Immature natural killer cell (primary cell): ENCODE results near the gene AHNAK. TPM values are rescaled to one million over a fixed set of nuclear protein-coding genes. Genes with fewer than 3 reads are reported as not detected.
A peak's percentile ranks its signal among the peaks of the same experiment; 100 is the strongest.

ENCODE experiments used
- DNase-seq, 3 donors: peaks; one replicate each; pipeline ENCODE4 v3.0.0; 2022; ENCODE audit warnings: mixed read lengths in 1 of 3
- H3K27ac Mint-ChIP-seq, 6 donors: one replicate each; pipeline ENCODE4 v1.8.0; 2020; ENCODE audit warnings: mixed read lengths in 6 of 6, mild to moderate bottlenecking in 5 of 6, inconsistent platforms in 4 of 6, moderate library complexity in 3 of 6
- H3K27me3 Mint-ChIP-seq, 3 donors: one replicate each; pipeline ENCODE4 v1.8.0; 2020 to 2021; ENCODE audit warnings: low read depth in 3 of 3, mild to moderate bottlenecking in 3 of 3, mixed read lengths in 3 of 3, moderate library complexity in 3 of 3, inconsistent platforms in 1 of 3
- H3K36me3 Mint-ChIP-seq, 3 donors: one replicate each; pipeline ENCODE4 v1.8.0; 2020; ENCODE audit warnings: mixed read lengths in 3 of 3, inconsistent platforms in 2 of 3, mild to moderate bottlenecking in 2 of 3
- H3K4me1 Mint-ChIP-seq, 2 donors: one replicate each; pipeline ENCODE4 v1.8.0; 2020; ENCODE audit warnings: inconsistent platforms in 2 of 2, mild to moderate bottlenecking in 2 of 2, mixed read lengths in 2 of 2, moderate library complexity in 1 of 2
- H3K4me3 Mint-ChIP-seq, 5 donors: one replicate each; pipeline ENCODE4 v1.8.0; 2020; ENCODE audit warnings: mild to moderate bottlenecking in 5 of 5, mixed read lengths in 5 of 5, inconsistent platforms in 3 of 5, moderate library complexity in 3 of 5
- H3K9me3 Mint-ChIP-seq, 6 donors: one replicate each; pipeline ENCODE4 v1.8.0; 2020; ENCODE audit warnings: mild to moderate bottlenecking in 6 of 6, mixed read lengths in 6 of 6, inconsistent platforms in 4 of 6, moderate library complexity in 3 of 6
- polyA plus RNA-seq, 3 donors: library from polyadenylated mRNA; unstranded; fragments of 300-500 nt; fragmentation: Illumina TruSeq; gene quantifications; one replicate each; pipeline ENCODE4 v1.2.3, GENCODE V29; 2021

AHNAK gene
- polyA plus RNA-seq, 3 donors from 2014 or later = 45.0 to 217 (median 57.2) TPM

DNA sequence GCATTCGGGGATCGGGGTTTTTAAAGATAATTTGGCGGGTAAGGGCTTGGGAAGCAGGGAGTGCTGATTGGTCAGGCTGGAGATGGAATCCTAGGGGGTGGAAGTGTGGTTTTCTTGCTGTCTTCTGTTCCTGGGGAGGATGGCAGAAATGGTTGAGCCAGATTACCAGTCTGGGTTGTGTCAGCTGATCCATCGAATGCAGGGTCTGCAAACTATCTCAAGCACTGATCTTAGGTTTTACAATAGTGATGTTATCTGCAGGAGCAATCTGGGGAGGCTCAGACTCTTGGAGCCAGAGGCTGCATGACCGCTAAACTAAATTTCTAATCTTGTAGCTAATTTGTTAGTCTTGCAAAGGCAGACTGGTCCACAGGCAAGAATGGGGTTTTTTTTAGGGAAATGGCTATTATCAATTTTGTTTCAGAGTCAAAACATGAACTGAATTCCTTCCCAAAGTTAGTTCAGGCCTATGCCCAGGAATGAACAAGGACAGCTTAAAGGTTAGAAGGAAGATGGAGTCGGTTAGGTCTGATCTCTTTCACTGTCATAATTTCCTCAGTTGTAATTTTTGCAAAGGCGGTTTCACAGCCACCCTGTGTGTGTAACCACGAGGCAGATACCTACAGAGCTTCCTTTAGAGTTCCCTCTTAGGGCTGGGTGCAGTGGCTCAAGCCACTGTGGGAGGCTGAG lies 117.6 kb downstream of the AHNAK start:
- no peak for DNase-seq
- Mint-ChIP-seq H3K4me1 (peaks cover 56 to 82% of the 10 kb centered on the region in 2 donors), H3K36me3 (no peaks in the 10 kb centered on the region), H3K9me3 (no peaks in the 10 kb centered on the region), H3K27me3 (peaks cover 5 to 8% (median 5%) of the 10 kb centered on the region in 3 donors), H3K4me3 (peak overlapping the region in 3 of 5 donors; percentile 5 to 20 (median 19)), H3K27ac (peak overlapping the region in 4 of 6 donors; percentile 52 to 75 (median 68))

DNA sequence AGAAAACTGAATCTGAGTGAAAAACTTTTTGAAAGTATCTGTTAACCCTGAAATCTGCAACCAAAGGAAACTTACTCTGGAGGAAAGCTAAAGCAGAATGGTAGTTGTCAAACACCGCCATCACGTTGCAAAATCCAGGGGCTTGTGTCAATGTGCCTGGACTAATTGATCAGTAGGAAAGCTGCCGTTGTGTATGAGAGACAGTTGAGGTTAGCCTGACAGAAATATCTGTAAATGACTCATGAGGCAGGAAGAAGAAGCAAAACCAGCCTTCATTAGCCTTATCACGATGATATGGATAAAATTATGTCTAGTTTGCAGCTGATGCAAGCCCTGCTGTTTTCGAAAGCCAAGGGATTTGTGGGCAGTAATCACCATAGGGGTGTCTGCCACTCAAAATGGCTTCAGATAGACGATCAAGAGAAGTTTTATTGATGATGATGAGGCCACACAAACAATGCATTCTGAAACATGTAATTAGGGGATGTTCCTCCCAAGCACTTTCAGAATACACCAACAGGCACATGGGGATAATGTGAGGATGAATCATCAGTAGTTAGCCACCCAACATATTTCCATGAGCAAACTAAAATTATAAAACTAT lies 118.9 kb downstream of the AHNAK start:
- Mint-ChIP-seq H3K9me3 (no peaks in the 10 kb centered on the region), H3K4me3 (peak overlapping the region; percentile 13 to 60 (median 42)), H3K36me3 (no peaks in the 10 kb centered on the region), H3K4me1 (peaks cover 50 to 72% of the 10 kb centered on the region in 2 donors), H3K27ac (peak overlapping the region in 5 of 6 donors; percentile 68 to 94 (median 77)), H3K27me3 (peaks cover 5 to 10% (median 5%) of the 10 kb centered on the region in 3 donors)
- no peak for DNase-seq

DNA sequence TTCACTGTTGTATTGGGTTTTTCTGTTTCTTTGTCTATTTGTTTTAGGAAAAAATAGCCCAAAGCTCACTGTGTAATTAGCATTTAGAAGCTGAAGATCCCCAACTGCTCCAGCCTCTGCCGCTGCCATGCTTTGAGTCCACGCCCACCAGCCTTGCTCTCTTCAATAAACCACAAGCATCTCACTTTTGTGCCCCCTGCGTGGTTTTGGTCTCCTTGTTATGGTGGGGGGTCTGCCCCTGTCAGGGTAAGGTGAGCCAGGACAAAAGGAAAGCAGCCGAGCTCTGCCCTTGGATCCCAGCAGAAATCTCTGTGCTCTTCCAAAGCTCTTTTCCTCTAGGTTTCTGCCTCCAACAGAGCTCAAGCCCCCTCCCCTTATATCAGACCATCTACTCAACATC lies 123.6 kb downstream of the AHNAK start:
- Mint-ChIP-seq H3K27ac (no peak overlapping the region), H3K36me3 (no peaks in the 10 kb centered on the region), H3K27me3 (peaks cover 3 to 10% (median 5%) of the 10 kb centered on the region in 3 donors), H3K9me3 (no peaks in the 10 kb centered on the region), H3K4me1 (peaks cover 25 to 27% of the 10 kb centered on the region in 2 donors), H3K4me3 (no peak overlapping the region)
- no peak for DNase-seq

DNA sequence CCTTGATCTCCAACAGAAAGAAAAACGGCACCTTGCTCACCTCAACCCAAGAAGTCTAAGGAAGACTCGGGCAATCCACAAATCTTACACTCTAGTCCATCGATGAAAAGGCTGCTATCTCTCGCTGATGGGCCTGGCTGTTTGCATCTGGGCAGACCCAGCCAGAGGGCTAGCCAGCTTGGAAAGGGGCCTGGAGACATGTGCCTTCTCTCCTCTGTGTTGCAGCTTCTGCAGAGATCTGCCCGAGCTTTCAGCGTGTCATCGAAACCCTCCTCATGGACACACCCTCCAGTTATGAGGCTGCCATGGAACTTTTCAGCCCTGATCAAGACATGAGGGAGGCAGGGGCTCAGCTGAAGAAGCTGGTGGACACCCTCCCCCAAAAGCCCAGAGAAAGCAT lies 124.6 kb downstream of the AHNAK start:
- Mint-ChIP-seq H3K4me3 (no peak overlapping the region), H3K4me1 (peaks cover 16 to 19% of the 10 kb centered on the region in 2 donors), H3K9me3 (no peaks in the 10 kb centered on the region), H3K27me3 (peaks cover 0 to 11% (median 5%) of the 10 kb centered on the region in 3 donors), H3K36me3 (no peaks in the 10 kb centered on the region), H3K27ac (no peak overlapping the region)
- no peak for DNase-seq

DNA sequence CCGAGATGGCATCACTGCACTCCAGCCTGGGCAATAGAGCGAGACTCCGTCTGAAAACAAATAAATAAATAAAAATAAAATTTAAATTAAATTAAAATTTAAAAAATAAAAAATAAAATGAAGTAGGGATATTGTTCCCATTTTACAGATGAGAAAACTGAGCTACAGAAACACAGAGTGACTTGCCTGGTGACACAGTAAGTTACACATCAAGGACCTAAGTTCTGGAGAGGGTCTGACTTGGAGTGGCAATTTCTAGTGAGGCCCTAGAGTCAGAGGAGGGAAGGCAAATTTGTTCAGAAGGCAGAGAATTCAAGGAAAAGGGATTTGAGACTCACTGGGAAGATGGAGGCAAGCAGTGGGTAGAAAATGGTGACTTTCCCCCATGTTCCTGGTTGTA lies 125.7 kb downstream of the AHNAK start:
- DNase-seq = no peak
- Mint-ChIP-seq H3K27ac (peak overlapping the region in 1 of 6 donors; percentile 65), H3K4me1 (peaks cover 7 to 8% of the 10 kb centered on the region in 2 donors), H3K36me3 (no peaks in the 10 kb centered on the region), H3K4me3 (peak overlapping the region in 1 of 5 donors; percentile 12), H3K27me3 (peaks cover 0 to 11% (median 5%) of the 10 kb centered on the region in 3 donors), H3K9me3 (no peaks in the 10 kb centered on the region)

DNA sequence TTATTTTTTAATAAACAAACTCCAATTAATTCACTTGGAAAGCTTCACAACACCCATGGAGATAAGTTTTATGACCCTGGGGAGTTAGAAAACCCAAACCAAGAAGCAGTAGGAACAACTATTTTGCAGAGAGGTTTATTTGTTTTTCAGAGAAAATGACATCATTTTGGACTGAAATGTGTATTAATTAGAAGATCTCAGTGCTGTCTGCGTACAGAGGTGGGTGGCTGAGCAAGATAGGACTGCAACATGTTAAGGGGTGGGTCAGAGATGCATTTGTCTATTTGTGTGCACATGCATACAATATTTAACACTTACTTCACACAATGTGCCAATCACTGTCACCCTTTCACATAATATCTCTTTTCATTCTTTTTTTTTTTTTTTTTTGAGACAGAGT lies 126.7 kb downstream of the AHNAK start:
- no peaks in the 10 kb centered on the region for H3K9me3 Mint-ChIP-seq
- peaks cover 5 to 8% of the 10 kb centered on the region in 2 donors for H3K4me1 Mint-ChIP-seq
- no peaks in the 10 kb centered on the region for H3K36me3 Mint-ChIP-seq
- peaks cover 0 to 11% (median 3%) of the 10 kb centered on the region in 3 donors for H3K27me3 Mint-ChIP-seq
- no peak overlapping the region for H3K27ac Mint-ChIP-seq
- no peak overlapping the region for H3K4me3 Mint-ChIP-seq
- DNase-seq = no peak

DNA sequence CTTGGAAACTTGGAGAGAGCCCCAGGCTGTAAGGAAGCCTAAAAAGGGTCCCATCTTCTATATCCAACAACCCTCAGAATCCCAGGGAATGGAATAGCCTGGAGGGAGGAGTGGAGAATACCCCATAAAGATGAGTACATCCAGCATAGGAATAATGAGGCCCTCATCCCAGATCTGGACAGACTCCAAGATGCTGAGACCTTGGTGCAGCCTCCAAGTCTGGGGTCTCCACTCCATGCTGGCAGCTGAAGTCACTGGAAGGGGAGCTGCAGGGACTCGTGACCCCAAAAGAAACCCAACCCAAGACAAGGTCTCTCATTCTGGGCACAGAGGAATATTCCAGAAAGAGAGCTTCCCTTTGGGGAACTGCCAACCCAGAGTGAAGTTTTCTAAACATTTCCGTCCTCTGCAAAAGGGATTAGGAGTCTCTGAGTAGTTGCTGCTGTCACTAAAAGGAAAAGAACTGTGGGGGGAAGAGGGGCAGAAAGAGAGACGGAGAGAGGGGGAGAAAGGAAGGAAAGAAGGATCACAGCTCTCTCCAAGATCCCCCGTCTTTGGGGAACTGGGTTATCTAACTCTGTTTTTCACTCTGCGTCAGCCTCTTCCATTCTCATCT lies 127.2 kb downstream of the AHNAK start:
- peaks cover 0 to 3% of the 10 kb centered on the region in 2 donors for H3K4me1 Mint-ChIP-seq
- H3K27ac Mint-ChIP-seq = peak overlapping the region in 1 of 6 donors; percentile 59
- no peaks in the 10 kb centered on the region for H3K36me3 Mint-ChIP-seq
- DNase-seq = no peak
- H3K27me3 Mint-ChIP-seq = peaks cover 0 to 7% (median 0%) of the 10 kb centered on the region in 3 donors
- H3K4me3 Mint-ChIP-seq = no peak overlapping the region
- no peaks in the 10 kb centered on the region for H3K9me3 Mint-ChIP-seq

DNA sequence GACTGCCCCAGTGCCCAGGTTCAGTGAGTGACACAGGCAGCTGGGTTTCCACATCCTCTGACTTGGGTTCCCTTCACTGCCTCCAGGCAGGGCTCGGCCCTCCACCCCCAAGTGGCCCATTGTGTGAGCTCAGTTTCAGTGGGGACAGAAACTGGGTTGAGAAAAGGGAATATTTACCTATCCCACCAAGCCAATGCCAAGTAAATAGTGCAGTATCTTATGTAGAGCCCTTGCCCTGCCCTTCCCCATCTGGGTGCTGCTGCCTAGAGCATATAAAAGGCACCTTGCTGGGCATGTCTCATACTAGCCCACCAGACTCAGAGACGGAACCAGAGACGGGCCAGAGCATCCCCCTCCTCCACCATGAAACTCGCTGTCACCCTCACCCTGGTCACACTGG lies 127.9 kb downstream of the AHNAK start, which contains the start of gene SCGB1A1:
TSS of gene SCGB1A1 (plus strand) at position 301 of the 400 bp plus-strand sequence. CDS start at position 364, 63 bp downstream.
- Mint-ChIP-seq H3K4me1 (no peaks in the 10 kb centered on the region), H3K27me3 (peaks cover 0 to 6% (median 0%) of the 10 kb centered on the region in 3 donors), H3K9me3 (no peaks in the 10 kb centered on the region), H3K4me3 (no peak within 1 kb of the TSS), H3K36me3 (no peaks in the 10 kb centered on the region), H3K27ac (peak within 1 kb of the TSS in 1 of 6 donors; percentile 59)
- no peak for DNase-seq

DNA sequence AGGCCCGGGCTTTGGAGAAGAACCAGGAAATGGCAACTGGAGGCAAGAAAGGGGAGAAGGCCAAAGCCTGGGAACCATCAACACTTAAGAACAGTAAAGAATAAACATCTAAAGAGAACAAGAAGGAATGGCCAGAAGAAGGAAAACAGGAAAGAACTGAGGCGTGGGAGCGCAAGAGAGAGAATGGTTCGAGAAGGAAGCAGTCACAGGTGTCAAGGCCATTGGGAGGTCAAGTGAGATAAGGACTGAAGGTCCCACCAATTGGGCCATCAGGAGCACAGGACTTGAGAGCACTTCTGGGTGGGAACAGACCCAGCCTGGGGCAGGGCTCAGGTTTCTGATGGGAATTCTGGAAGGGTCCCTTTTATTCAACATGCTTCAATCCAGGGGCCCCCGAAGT lies 128.5 kb downstream of the AHNAK start:
- DNase-seq = no peak
- no peaks in the 10 kb centered on the region for H3K4me1 Mint-ChIP-seq
- peaks cover 0 to 4% (median 0%) of the 10 kb centered on the region in 3 donors for H3K27me3 Mint-ChIP-seq
- H3K4me3 Mint-ChIP-seq = no peak overlapping the region
- H3K9me3 Mint-ChIP-seq = no peaks in the 10 kb centered on the region
- H3K27ac Mint-ChIP-seq = no peak overlapping the region
- no peaks in the 10 kb centered on the region for H3K36me3 Mint-ChIP-seq

DNA sequence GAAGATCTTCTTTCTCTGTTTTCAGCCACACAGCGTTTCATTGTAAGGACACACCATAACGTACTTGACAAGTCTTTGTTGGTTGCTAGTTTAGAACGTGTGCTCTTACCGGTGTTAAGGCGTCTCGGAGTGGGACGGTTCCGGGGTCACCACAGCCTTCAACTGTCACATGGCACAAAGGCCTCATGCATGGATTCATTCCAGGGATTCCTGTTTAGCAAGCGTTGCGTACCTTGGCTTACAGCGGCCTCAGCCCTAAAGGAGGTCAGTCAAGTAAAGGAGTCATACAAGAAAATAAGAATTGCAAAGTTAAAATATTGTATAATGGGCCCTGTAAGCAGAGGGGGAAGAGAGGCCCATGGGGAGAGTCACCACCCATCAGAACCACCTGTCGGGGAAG lies 130.0 kb downstream of the AHNAK start:
- no peak overlapping the region for H3K27ac Mint-ChIP-seq
- H3K4me3 Mint-ChIP-seq = no peak overlapping the region
- H3K4me1 Mint-ChIP-seq = no peaks in the 10 kb centered on the region
- H3K27me3 Mint-ChIP-seq = peaks cover 0 to 4% (median 0%) of the 10 kb centered on the region in 3 donors
- no peak for DNase-seq
- no peaks in the 10 kb centered on the region for H3K9me3 Mint-ChIP-seq
- H3K36me3 Mint-ChIP-seq = no peaks in the 10 kb centered on the region

DNA sequence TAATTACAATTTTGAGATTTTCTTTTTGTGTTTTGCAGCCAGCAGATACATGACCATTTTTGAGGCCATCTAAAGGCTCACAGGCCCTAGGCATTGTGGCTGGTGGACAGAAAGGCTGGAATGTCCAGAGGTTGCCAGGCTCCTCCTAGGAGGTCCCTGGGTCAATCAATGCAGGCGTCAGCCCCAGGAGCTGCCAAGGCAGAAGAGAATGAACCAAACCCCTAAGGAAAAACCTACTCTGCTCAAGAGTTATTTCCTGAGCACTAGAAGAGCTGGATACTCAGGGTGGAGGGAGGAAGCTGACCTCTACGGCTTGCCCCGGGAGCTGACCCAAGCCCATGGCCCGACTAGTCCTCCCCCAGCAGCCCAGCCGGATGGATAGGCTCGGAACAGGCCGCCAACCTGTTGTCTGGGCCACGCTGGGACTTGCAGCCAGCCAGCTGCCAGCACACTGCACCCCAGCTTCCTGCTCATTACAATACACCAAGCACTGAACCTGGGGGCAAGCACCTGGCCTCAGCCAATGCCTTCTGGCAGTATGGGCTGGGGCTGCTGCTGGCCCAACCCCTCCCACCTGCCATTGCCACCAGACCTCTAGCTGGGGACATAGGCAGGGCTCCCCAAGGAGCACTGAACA lies 133.4 kb downstream of the AHNAK start:
- no peaks in the 10 kb centered on the region for H3K9me3 Mint-ChIP-seq
- H3K36me3 Mint-ChIP-seq = no peaks in the 10 kb centered on the region
- H3K27me3 Mint-ChIP-seq = peaks cover 0 to 4% (median 0%) of the 10 kb centered on the region in 3 donors
- H3K27ac Mint-ChIP-seq = peak overlapping the region in 1 of 6 donors; percentile 35
- no peak for DNase-seq
- no peaks in the 10 kb centered on the region for H3K4me1 Mint-ChIP-seq
- no peak overlapping the region for H3K4me3 Mint-ChIP-seq

DNA sequence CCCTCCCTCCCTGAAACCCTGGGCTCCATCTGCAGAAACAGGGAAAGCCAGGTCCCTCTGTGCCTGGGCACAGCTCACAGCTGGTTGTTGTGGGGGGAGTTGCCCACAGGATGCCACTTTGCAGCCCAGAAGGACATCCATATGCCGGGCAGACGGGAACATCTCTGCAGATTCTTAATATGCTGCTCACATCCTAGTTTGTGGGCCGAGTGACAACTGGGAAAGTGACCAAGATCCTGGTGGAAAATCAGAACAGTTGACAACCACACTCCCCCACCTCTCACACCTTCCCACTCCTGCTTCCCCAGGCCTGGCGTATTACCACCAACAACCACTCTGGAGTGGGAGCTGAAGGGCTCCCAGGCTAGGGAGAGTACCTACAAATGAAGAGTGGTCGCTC lies 135.1 kb downstream of the AHNAK start:
- H3K4me1 Mint-ChIP-seq = no peaks in the 10 kb centered on the region
- no peaks in the 10 kb centered on the region for H3K36me3 Mint-ChIP-seq
- H3K27ac Mint-ChIP-seq = no peak overlapping the region
- H3K9me3 Mint-ChIP-seq = no peaks in the 10 kb centered on the region
- H3K27me3 Mint-ChIP-seq = peaks cover 0 to 2% (median 0%) of the 10 kb centered on the region in 3 donors
- DNase-seq = no peak
- H3K4me3 Mint-ChIP-seq = no peak overlapping the region

DNA sequence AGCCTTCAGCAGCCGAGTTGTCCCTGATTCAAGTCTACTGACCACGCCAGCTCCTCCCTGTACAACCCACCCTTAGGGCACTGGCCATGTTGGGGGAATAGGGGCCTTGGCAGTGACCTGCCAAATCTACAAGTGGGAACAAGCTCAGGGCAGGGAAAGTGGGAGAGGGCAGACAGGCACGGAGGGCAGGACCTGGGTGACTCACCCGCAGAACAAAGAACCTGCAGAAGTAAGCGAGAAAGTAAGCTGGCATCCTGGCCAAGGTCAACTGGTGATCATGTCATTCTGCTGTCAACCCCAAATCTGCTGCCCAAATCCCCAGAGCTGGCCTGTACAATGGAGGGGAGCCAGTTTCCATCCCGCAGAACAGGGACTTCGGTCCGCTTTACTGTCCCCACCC lies 135.6 kb downstream of the AHNAK start:
- no peak overlapping the region for H3K4me3 Mint-ChIP-seq
- no peaks in the 10 kb centered on the region for H3K27me3 Mint-ChIP-seq
- H3K4me1 Mint-ChIP-seq = no peaks in the 10 kb centered on the region
- no peaks in the 10 kb centered on the region for H3K36me3 Mint-ChIP-seq
- H3K9me3 Mint-ChIP-seq = no peaks in the 10 kb centered on the region
- DNase-seq = no peak
- no peak overlapping the region for H3K27ac Mint-ChIP-seq

DNA sequence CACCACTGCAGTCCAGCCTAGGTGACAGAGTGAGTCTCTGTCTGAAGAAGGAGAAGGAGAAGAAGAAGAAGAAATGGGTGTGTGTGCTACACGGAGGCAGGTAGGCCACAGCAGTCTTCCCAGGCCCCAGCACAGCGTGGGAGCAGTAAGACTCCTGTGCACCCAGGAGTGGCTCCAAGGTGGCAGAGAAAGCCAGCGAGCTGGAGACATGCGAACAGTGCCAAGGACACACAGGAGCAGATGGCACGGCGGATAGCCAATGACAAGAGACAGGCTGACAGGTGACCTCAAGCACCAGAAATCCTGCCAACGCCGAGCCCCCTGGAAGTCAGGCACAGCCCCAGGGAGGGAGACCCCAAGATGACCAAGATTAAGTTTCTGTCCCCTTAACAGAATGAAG lies 136.8 kb downstream of the AHNAK start:
- Mint-ChIP-seq H3K27ac (no peak overlapping the region), H3K4me3 (no peak overlapping the region), H3K4me1 (no peaks in the 10 kb centered on the region), H3K27me3 (peaks cover 0 to 1% (median 0%) of the 10 kb centered on the region in 3 donors), H3K9me3 (no peaks in the 10 kb centered on the region), H3K36me3 (no peaks in the 10 kb centered on the region)
- DNase-seq = no peak
